ENCODE measurements around the gene ATXN10. TPM values are rescaled to one million over a fixed set of nuclear protein-coding genes. Genes with fewer than 3 reads are reported as not detected.

ATXN10 gene
- total RNA-seq, 4 donors from 2014 or later, result 35.5 to 83.3 (median 51.1) TPM

DNA sequence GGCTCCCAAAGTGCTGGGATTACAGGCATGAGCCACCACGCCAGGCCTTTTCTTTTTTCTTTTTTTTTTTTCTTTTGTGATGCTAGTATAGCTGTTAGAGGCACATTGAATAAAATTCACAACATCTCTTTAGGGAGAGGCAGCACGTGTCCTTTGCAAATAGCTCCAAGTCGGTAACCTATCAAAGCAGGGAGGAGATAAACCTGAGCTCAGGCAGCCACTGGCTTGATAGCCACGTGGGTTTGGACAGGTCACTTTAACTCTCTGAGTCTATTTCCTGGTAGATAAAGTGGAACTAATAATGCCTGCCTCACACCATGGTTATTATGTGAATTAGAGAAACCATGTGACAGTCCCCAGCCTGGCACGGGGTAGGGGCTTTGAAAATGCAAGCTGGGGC, 43.1 kb upstream of the ATXN10 start:
- WGBS, 2 donors, result 77 to 81% methylated on average over 5 of the region's 5 CpGs
- H3K4me3 ChIP-seq (ENCODE audit: low read depth, poor library complexity, severe bottlenecking), result no peak overlapping the region
- DNase-seq (ENCODE audit: low spot score in 2 of 2), result no peak
- no peak for TF ChIP-seq POLR2A (IDR thresholded peaks at IDR 0.05)
- TF ChIP-seq, protein P1, sequence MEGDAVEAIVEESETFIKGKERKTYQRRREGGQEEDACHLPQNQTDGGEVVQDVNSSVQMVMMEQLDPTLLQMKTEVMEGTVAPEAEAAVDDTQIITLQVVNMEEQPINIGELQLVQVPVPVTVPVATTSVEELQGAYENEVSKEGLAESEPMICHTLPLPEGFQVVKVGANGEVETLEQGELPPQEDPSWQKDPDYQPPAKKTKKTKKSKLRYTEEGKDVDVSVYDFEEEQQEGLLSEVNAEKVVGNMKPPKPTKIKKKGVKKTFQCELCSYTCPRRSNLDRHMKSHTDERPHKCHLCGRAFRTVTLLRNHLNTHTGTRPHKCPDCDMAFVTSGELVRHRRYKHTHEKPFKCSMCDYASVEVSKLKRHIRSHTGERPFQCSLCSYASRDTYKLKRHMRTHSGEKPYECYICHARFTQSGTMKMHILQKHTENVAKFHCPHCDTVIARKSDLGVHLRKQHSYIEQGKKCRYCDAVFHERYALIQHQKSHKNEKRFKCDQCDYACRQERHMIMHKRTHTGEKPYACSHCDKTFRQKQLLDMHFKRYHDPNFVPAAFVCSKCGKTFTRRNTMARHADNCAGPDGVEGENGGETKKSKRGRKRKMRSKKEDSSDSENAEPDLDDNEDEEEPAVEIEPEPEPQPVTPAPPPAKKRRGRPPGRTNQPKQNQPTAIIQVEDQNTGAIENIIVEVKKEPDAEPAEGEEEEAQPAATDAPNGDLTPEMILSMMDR (IDR thresholded peaks at IDR 0.05), result no peak
- intact Hi-C loops (cut with DNase I; ENCODE audit: low total_unique reads), result no loop called here

DNA sequence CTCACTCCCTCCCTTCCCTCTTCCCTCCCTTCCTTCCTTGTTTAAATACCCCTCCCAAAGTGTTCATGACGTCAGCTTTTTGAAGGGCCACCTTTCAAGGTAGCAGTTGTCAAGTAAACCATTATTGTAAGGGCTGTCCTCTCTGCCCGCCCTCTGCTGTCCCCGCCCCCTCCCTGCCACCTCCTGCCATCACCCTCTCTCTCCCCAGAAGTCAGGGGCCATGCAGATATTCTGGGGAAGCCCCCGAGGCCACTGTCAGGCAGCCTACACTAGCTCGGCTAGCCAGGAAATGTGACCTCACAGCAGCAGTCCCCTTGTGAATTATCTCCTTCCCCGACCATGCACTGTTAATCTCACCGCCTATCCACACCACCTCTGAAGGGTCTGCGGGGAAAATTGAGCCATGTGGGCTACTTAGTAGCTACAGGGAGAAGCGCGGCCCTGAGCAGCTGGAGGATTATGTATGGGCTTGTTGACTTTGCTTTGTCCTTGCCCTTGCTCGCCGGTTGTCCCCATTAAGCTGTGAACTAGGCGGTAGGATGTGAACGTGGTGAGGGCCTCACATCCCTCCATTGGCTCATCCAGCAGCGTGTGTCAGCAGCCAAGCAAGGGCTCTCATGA, 42.1 kb upstream of the ATXN10 start:
- intact Hi-C loops (cut with DNase I; ENCODE audit: low total_unique reads), result no loop called here
- no peak overlapping the region for H3K4me3 ChIP-seq (ENCODE audit: low read depth, poor library complexity, severe bottlenecking)
- WGBS, 2 donors, result 69 to 72% methylated on average over 15 of the region's 15 CpGs
- TF ChIP-seq, protein P1 (IDR thresholded peaks at IDR 0.05), result no peak
- TF ChIP-seq POLR2A (IDR thresholded peaks at IDR 0.05), result no peak
- no peak for DNase-seq (ENCODE audit: low spot score in 2 of 2)

DNA sequence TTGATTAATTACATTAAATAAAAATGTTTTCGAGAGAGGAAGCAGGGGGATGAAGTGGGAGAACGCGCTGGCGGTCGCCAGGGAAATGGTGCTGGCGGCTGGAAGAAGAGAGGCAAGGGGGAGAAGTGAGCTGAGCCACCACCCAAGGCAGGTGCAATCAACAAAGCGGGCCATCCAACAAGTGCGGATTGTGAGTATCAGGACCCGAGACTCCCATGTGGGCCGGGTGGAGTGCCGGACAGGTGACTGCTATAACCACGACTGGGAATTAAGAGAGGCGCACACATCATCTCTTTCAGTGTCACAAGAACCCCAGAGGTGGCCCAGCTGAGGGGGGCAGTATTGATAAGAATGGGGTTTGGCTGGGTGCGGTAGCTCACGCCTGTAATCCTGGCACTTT, 41.2 kb upstream of the ATXN10 start:
- no peak for DNase-seq (ENCODE audit: low spot score in 2 of 2)
- H3K4me3 ChIP-seq (ENCODE audit: low read depth, poor library complexity, severe bottlenecking), result no peak overlapping the region
- TF ChIP-seq, protein P1 (IDR thresholded peaks at IDR 0.05), result no peak
- TF ChIP-seq POLR2A (IDR thresholded peaks at IDR 0.05), result no peak
- intact Hi-C loops (cut with DNase I; ENCODE audit: low total_unique reads), result no loop called here
- WGBS, 2 donors, result 89 to 96% methylated on average over 15 of the region's 15 CpGs

DNA sequence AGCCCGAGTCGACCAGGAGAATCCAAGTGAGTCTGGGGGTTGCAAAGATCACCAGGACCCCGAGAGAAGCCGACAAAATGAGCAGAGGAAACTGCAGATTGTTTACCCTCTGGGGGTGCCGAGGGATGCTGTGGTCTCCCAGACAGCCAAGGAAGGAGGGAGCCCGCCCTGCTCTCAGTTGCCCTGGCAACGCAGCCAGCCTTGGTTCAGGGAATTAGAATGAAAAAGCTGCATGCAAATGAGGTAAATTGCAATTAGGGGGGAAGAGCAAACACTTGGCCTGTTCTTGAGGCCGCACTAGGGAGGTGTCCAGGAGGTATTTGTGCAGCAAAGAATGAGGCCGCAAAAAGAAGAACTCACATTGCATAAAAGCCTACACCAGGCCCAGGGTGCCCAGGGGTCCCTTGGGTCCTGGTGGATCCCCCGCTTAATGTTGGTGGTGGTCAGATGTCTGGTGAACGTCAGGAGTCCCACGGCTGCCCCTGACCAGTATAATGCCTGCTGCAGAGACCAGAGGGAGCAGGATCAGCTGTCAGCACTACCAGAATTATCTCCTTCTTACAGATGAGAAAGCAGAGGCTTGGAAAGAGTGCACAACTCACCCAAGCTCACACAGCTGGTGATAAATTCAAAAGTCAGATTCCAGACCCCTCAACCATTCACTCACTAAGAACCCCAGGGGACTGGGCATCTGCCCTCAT, 40.3 kb upstream of the ATXN10 start:
- WGBS, 2 donors, result 68 to 71% methylated on average over 12 of the region's 12 CpGs
- H3K4me3 ChIP-seq (ENCODE audit: low read depth, poor library complexity, severe bottlenecking), result no peak overlapping the region
- intact Hi-C loops (cut with DNase I; ENCODE audit: low total_unique reads), result no loop called here
- TF ChIP-seq, protein P1 (IDR thresholded peaks at IDR 0.05), result no peak
- TF ChIP-seq POLR2A (IDR thresholded peaks at IDR 0.05), result no peak
- DNase-seq (ENCODE audit: low spot score in 2 of 2), result no peak

DNA sequence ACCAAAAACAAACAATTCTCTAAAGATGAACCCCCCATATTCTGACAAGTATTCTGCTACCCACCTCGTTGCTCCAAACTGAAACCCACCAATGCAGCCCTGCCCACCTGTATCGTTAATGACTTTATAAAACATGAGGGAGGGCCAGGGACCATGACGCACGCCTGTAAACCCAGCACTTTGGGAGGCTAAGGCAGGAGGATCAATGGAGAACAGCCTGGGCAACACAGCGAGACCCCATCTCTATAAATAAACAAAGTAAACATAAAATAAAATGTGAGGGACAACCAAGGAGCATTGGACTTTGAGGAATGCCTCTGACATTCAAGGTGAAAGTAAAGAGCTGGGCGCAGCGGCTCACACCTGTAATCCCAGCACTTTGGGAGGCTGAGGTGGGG, 39.8 kb upstream of the ATXN10 start:
- no peak for TF ChIP-seq POLR2A (IDR thresholded peaks at IDR 0.05)
- TF ChIP-seq, protein P1 (IDR thresholded peaks at IDR 0.05), result no peak
- intact Hi-C loops (cut with DNase I; ENCODE audit: low total_unique reads), result no loop called here
- no peak overlapping the region for H3K4me3 ChIP-seq (ENCODE audit: low read depth, poor library complexity, severe bottlenecking)
- 91 to 93% methylated on average over 7 of the region's 7 CpGs for WGBS, 2 donors
- DNase-seq (ENCODE audit: low spot score in 2 of 2), result no peak

Measured in lower leg skin (tissue), 4 donors.